Trophoblast cell (in vitro differentiated cells and primary cell): Measurements from ENCODE around the gene FDXACB1.

Experiments
- DNase-seq, 2 donors: peaks; one replicate each; pipeline ENCODE4 v3.0.0-alpha.2; 2016
- H2AFZ ChIP-seq: 2 replicates; pipeline ENCODE4 v1.6.1; 2013; ENCODE audit warnings: low read length, moderate library complexity, mild to moderate bottlenecking; ENCODE audit not compliant: insufficient read depth, poor library complexity
- H2AK5ac ChIP-seq: 2 replicates; pipeline ENCODE4 v1.6.1; 2013; ENCODE audit warnings: mild to moderate bottlenecking, low read length
- H2BK120ac ChIP-seq: 2 replicates; pipeline ENCODE4 v1.6.1; 2013; ENCODE audit warnings: low read length, mild to moderate bottlenecking, moderate library complexity; ENCODE audit not compliant: insufficient read depth, poor library complexity
- H2BK12ac ChIP-seq: 2 replicates; pipeline ENCODE4 v1.6.1; 2013; ENCODE audit warnings: mild to moderate bottlenecking, low read length, moderate library complexity
- H2BK5ac ChIP-seq: 2 replicates; pipeline ENCODE4 v1.6.1; 2013; ENCODE audit warnings: low read length, low read depth, moderate library complexity, mild to moderate bottlenecking; ENCODE audit not compliant: poor library complexity
- H3K14ac ChIP-seq: 2 replicates; pipeline ENCODE4 v1.6.1; 2013; ENCODE audit warnings: mild to moderate bottlenecking, low read length
- H3K18ac ChIP-seq: 2 replicates; pipeline ENCODE4 v1.6.1; 2013; ENCODE audit warnings: mild to moderate bottlenecking, low read length
- H3K23ac ChIP-seq: 2 replicates; pipeline ENCODE4 v1.6.1; 2013; ENCODE audit warnings: low read length
- H3K27ac ChIP-seq: 2 replicates; pipeline ENCODE4 v1.5.1; 2013; ENCODE audit warnings: low read depth, mild to moderate bottlenecking, inconsistent platforms, low read length, moderate library complexity
- H3K27me3 ChIP-seq: 2 replicates; pipeline ENCODE4 v1.6.1; 2013; ENCODE audit warnings: inconsistent platforms, mild to moderate bottlenecking, low read length, moderate library complexity; ENCODE audit not compliant: insufficient read depth
- H3K36me3 ChIP-seq, 2 experiments: 1 replicate in 1 of 2; 2 replicates in 1 of 2; pipeline ENCODE4 v1.6.1; 2013; ENCODE audit warnings: low read length in 2 of 2, mild to moderate bottlenecking in 2 of 2, moderate library complexity in 1 of 2; ENCODE audit not compliant: insufficient read depth in 2 of 2, control insufficient read depth in 1 of 2
- H3K4ac ChIP-seq: 2 replicates; pipeline ENCODE4 v1.6.1; 2013; ENCODE audit warnings: low read depth, mild to moderate bottlenecking, low read length, moderate library complexity
- H3K4me1 ChIP-seq, 2 experiments: 1 replicate in 1 of 2; 2 replicates in 1 of 2; pipeline ENCODE4 v1.6.1; 2013; ENCODE audit warnings: low read length in 2 of 2, mild to moderate bottlenecking in 2 of 2, moderate library complexity in 1 of 2; ENCODE audit not compliant: insufficient read depth in 2 of 2, control insufficient read depth in 1 of 2
- H3K4me2 ChIP-seq: 2 replicates; pipeline ENCODE4 v1.6.1; 2013; ENCODE audit warnings: inconsistent platforms, mild to moderate bottlenecking, low read length, moderate library complexity
- H3K4me3 ChIP-seq: 2 replicates; pipeline ENCODE4 v1.5.1; 2013; ENCODE audit warnings: mild to moderate bottlenecking, low read depth, low read length, inconsistent platforms
- H3K79me1 ChIP-seq: one replicate; pipeline ENCODE4 v1.6.1; 2013; ENCODE audit warnings: low read length
- H3K79me2 ChIP-seq: 2 replicates; pipeline ENCODE4 v1.6.1; 2013; ENCODE audit warnings: low read length, mild to moderate bottlenecking; ENCODE audit not compliant: control insufficient read depth, insufficient read depth, poor library complexity
- H3K9ac ChIP-seq: 2 replicates; pipeline ENCODE4 v1.6.1; 2013; ENCODE audit warnings: mild to moderate bottlenecking, low read length
- H3K9me3 ChIP-seq: 2 replicates; pipeline ENCODE4 v1.6.1; 2013; ENCODE audit warnings: low read depth, mild to moderate bottlenecking, control low read depth, inconsistent platforms, low read length; ENCODE audit not compliant: insufficient read depth
- H4K12ac ChIP-seq: 2 replicates; pipeline ENCODE4 v1.6.1; 2013; ENCODE audit warnings: low read depth, mild to moderate bottlenecking, low read length, moderate library complexity
- H4K8ac ChIP-seq: 2 replicates; pipeline ENCODE4 v1.6.1; 2013; ENCODE audit warnings: low read depth, mild to moderate bottlenecking, low read length, moderate library complexity
- H4K91ac ChIP-seq: one replicate; pipeline ENCODE4 v1.6.1; 2013; ENCODE audit warnings: low read depth, mild to moderate bottlenecking, low read length, moderate library complexity
- WGBS: extraction: QIAGEN DNeasy Blood & Tissue Kit; methylation state at CpG from one replicate; pipeline ENCODE4 v1.1.7; 2013; ENCODE audit warnings: missing lambda C conversion rate; ENCODE audit not compliant: insufficient read length, insufficient coverage; ENCODE audit errors: extremely low coverage; 5-methylcytosine and 5-hydroxymethylcytosine counted together

Gene FDXACB1

DNA sequence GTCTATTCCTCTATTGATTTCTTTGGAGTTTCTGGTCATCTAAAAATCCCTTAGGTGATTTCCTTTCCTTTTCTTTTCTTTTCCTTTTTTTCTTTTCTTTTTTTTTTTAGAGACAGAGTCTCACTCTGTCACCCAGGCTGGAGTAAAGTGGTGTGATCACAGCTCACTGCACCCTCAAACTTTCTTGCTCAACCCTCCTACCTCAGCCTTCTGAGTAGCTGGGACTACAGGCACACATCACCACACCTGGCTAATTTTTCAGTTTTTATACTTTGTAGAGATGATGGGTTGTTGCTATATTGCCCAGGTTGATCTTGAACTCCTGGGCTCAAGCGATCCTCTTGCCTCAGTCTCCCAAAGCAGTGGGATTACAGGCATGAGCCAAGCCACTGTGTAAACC, 37.8 kb upstream of the FDXACB1 start:
- Histone ChIP-seq H2BK12ac (no peak overlapping the region), H3K27me3 (no peaks in the 10 kb centered on the region), H3K14ac (no peak overlapping the region), H4K8ac (no peak overlapping the region), H4K12ac (no peak overlapping the region), H3K36me3 (no peaks in the 10 kb centered on the region), H3K18ac (no peak overlapping the region), H2BK5ac (no peak overlapping the region), H3K4me3 (no peak overlapping the region), H3K9me3 (peaks cover 2% of the 10 kb centered on the region), H2AK5ac (no peak overlapping the region), H2AFZ (no peak overlapping the region), H3K9ac (no peak overlapping the region), H3K23ac (no peak overlapping the region), H3K79me2 (peaks cover 2% of the 10 kb centered on the region), H4K91ac (no peak overlapping the region), H3K4me2 (no peak overlapping the region), H2BK120ac (no peak overlapping the region), H3K4ac (no peak overlapping the region), H3K4me1 (peaks cover 7 to 8% of the 10 kb centered on the region in 2 experiments), H3K79me1 (peaks cover 5% of the 10 kb centered on the region), H3K27ac (no peak overlapping the region)
- WGBS = no CpG with 5 or more reads among the region's 1 CpG
- DNase-seq = no peak

DNA sequence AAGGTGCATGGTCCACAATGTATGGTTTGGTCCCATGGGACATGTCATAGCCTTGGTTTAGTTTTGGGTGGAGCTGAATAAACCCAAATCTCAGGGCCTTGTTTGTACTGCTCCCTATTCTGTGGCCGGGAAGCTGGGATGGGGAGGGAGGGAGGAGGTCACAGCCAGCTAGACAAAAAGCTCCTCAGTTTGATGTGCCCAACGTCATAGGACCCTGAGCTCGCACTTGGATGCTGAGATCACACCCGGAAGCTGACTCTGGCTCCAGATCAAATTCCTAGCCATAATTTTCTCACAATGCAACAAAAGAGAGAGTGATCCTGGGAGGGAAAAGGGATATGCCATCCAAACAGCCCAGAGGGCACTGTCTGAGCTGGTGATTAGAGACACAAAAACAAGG, 35.0 kb upstream of the FDXACB1 start:
- H3K9ac ChIP-seq = no peak overlapping the region
- H3K4me2 ChIP-seq = no peak overlapping the region

DNA sequence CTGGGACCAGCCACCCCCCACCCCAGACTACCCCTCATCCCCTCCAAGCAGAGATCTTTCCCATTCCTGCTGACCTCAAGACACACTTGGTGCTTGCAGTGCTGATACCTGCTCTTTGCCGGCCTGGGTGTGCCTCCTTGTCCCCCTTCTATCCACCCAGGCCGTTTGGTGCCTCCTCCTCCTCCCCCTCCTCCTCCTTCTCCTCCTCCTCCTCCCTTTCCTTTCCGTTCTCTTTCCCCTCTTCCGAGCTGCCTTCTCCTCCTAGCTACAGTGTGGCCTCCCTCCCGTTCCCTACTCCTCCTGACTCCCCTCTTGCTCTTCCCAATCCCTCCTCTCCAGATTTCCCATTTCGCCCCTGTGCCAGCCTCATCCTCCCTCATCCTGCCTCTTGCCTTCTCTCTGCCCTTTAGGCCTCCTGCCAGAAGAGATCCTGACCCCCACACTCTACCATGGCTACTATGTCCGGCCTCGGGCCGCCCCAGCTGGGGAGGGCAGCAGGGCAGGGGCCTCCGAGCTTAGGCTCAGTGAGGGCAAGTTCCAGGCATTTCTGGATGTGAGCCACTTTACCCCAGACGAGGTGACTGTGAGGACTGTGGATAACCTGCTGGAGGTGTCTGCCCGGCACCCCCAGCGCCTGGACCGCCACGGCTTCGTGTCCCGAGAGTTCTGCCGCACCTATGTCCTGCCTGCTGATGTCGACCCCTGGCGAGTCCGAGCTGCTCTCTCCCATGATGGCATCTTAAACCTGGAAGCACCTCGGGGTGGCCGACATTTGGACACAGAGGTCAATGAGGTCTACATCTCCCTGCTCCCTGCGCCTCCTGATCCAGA, 34.3 kb upstream of the FDXACB1 start:
- WGBS = no CpG with 5 or more reads among the region's 24 CpGs
- no peak overlapping the region for H3K23ac ChIP-seq
- H3K9ac ChIP-seq = no peak overlapping the region
- no peak overlapping the region for H3K27ac ChIP-seq
- peak overlapping the region; percentile 4 for H4K91ac ChIP-seq
- H3K9me3 ChIP-seq = peaks cover 2% of the 10 kb centered on the region
- no peak overlapping the region for H3K4ac ChIP-seq
- H2BK120ac ChIP-seq = no peak overlapping the region
- no peak overlapping the region for H3K18ac ChIP-seq
- H2AK5ac ChIP-seq = no peak overlapping the region
- H3K14ac ChIP-seq = no peak overlapping the region
- H4K12ac ChIP-seq = no peak overlapping the region
- H3K4me2 ChIP-seq = no peak overlapping the region
- no peaks in the 10 kb centered on the region for H3K27me3 ChIP-seq
- no peaks in the 10 kb centered on the region for H3K79me2 ChIP-seq
- peak overlapping the region; percentile 34 for H2BK12ac ChIP-seq
- H3K36me3 ChIP-seq = no peaks in the 10 kb centered on the region
- peaks cover 20 to 24% of the 10 kb centered on the region in 2 experiments for H3K4me1 ChIP-seq
- no peak overlapping the region for H2BK5ac ChIP-seq
- H4K8ac ChIP-seq = no peak overlapping the region
- H3K79me1 ChIP-seq = peaks cover 8% of the 10 kb centered on the region
- H2AFZ ChIP-seq = no peak overlapping the region
- DNase-seq = no peak
- no peak overlapping the region for H3K4me3 ChIP-seq

More for the DNA sequence above, 35.0 kb upstream of the FDXACB1 start:
- peaks cover 2% of the 10 kb centered on the region for H3K9me3 ChIP-seq
- no peaks in the 10 kb centered on the region for H3K27me3 ChIP-seq
- no peak overlapping the region for H2BK5ac ChIP-seq
- peaks cover 2% of the 10 kb centered on the region for H3K79me2 ChIP-seq
- H3K36me3 ChIP-seq = no peaks in the 10 kb centered on the region
- H4K8ac ChIP-seq = no peak overlapping the region
- H3K23ac ChIP-seq = no peak overlapping the region
- peaks cover 21 to 22% of the 10 kb centered on the region in 2 experiments for H3K4me1 ChIP-seq
- H2AFZ ChIP-seq = no peak overlapping the region
- no peak overlapping the region for H3K27ac ChIP-seq
- peaks cover 11% of the 10 kb centered on the region for H3K79me1 ChIP-seq
- no peak overlapping the region for H3K14ac ChIP-seq
- no peak overlapping the region for H3K4ac ChIP-seq
- no CpG with 5 or more reads among the region's 4 CpGs for WGBS
- H3K18ac ChIP-seq = no peak overlapping the region
- H2AK5ac ChIP-seq = no peak overlapping the region
- no peak overlapping the region for H4K91ac ChIP-seq
- H2BK12ac ChIP-seq = no peak overlapping the region
- no peak overlapping the region for H4K12ac ChIP-seq
- no peak overlapping the region for H3K4me3 ChIP-seq
- H2BK120ac ChIP-seq = no peak overlapping the region
- DNase-seq = no peak

DNA sequence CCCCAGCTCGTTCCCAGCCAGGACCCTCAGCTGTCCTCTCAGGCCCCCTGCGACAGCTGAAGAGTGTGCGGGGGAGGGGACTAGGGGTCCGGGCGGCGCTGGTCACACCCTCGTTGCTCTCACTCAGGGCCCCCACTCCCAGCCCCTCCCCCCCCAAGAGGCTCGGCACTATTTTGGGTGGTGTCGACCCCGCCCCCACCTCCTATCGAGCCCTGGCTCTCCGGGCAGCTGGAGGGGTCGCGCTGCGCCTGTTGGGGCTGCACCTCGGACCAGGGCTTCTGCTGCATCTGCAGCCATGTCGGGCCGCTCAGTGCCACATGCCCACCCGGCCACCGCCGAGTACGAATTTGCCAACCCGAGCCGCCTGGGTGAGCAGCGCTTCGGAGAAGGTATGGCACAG, 33.6 kb upstream of the FDXACB1 start, which contains the start of gene HSPB2:
Gene HSPB2, plus strand, starts transcription at position 200 of the 400 bp plus-strand sequence. Its CDS starts 96 bp downstream, at position 296.
- Histone ChIP-seq H3K18ac (peak within 1 kb of the TSS; percentile 5), H3K27ac (no peak within 1 kb of the TSS), H3K4me2 (peak within 1 kb of the TSS; percentile 17), H3K23ac (no peak within 1 kb of the TSS), H2AK5ac (no peak within 1 kb of the TSS), H3K9me3 (peaks cover 2% of the 10 kb centered on the region), H4K8ac (peak within 1 kb of the TSS; percentile 9), H3K79me1 (peaks cover 8% of the 10 kb centered on the region), H3K9ac (no peak within 1 kb of the TSS), H3K27me3 (no peaks in the 10 kb centered on the region), H3K14ac (no peak within 1 kb of the TSS), H2BK5ac (no peak within 1 kb of the TSS), H2AFZ (no peak within 1 kb of the TSS), H4K12ac (peak within 1 kb of the TSS; percentile 2), H4K91ac (peak within 1 kb of the TSS; percentile 30), H3K4me1 (peaks cover 20 to 24% of the 10 kb centered on the region in 2 experiments), H3K79me2 (no peaks in the 10 kb centered on the region), H3K36me3 (no peaks in the 10 kb centered on the region), H2BK12ac (peak within 1 kb of the TSS; percentile 53), H3K4me3 (no peak within 1 kb of the TSS), H3K4ac (no peak within 1 kb of the TSS), H2BK120ac (peak within 1 kb of the TSS; percentile 38)
- DNase-seq = no peak
- no CpG with 5 or more reads among the region's 26 CpGs for WGBS
